Measurements from ENCODE around the gene ISCA2. TPM values are rescaled to one million over a fixed set of nuclear protein-coding genes. Genes with fewer than 3 reads are reported as not detected.
A peak's percentile ranks its signal among the peaks of the same experiment; 100 is the strongest.
"Not testable (repeated sequence)": the region's sequence is repeated elsewhere in the genome, so short reads cannot be mapped to it uniquely, and the experiment has no call there.

ISCA2 gene, protein sequence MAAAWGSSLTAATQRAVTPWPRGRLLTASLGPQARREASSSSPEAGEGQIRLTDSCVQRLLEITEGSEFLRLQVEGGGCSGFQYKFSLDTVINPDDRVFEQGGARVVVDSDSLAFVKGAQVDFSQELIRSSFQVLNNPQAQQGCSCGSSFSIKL
- total RNA-seq (2014; rRNA removed; shearing (Covaris generic)) (19.6 and 38.4 TPM in 2 replicates), total RNA-seq (2022) (46.2 and 50.0 TPM in 2 replicates), Bru-seq, nascent RNA (percentile 82 among the genes with signal in this experiment), BruChase-seq, experiment 1, labeled RNA remaining after a 6-hour chase (percentile 61 among the genes with signal in this experiment), BruChase-seq, experiment 2, labeled RNA remaining after a 2-hour chase (percentile 77 among the genes with signal in this experiment)
- long read RNA-seq, transcript ISCA2-203 (3 exons, 925 nt): minor isoform, 6 of 121 reads
- long read RNA-seq, transcript ISCA2-204 (4 exons, 2,626 nt): major isoform, 104 of 121 reads
- long read RNA-seq, partial matches to known transcripts: 2 of 121 reads
- long read RNA-seq, other reads (novel, unspliced or antisense): 9 of 121 reads

DNA sequence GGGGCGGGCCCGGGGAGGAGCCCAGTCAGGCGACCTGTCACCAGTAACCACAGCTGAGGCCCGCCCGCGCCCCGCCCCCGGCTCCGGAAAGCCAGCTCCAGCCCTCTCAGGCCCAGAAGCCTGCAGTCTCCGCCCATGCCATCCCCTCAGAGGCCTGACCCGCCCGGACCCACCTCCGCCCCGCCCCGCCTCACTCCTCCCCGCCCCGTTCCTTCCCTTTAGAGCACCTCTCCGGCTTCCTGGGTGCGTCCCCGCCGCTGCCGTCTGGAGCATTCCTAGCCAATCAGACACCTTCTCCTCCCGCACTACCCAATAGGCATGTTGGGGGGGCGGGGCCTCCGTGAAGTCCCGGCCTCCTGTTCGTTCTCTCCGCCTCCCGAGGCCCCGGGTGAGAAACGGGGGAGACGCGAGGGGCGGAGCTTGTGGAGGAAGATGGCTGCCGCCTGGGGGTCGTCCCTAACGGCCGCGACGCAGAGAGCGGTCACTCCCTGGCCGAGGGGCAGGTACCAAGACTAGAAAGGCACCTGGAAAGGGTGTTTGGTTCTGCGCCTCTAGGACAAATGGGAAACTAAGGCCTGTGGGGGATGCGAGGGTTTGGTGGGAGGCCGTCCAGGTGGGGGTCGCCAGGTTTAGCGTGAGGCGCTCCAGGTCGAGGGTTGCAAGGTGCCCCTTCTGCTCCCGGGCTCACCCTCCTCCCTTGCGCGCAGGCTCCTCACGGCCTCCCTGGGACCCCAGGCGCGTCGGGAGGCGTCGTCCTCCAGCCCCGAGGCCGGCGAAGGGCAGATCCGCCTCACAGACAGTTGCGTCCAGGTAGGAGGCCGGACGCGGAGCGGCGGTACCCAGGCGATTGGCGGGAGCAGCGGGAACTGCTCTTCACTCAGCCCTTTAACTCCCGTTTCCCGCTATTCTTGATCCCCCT lies at the start of gene ISCA2:
Gene ISCA2, plus strand, starts transcription at position 423 of the 919 bp plus-strand sequence. Its CDS starts 10 bp downstream, at position 433.
- H3K9me3 ChIP-seq (ENCODE audit: low read length): no peaks in the 10 kb centered on the region
- H3K4me2 ChIP-seq (ENCODE audit: low read length): peak within 1 kb of the TSS; percentile 97
- no peaks in the 10 kb centered on the region for H3K9me2 ChIP-seq (ENCODE audit: insufficient read depth, low read length)
- DNase-seq (ENCODE audit: low spot score): peak; percentile 99
- BruUV-seq (replicated peaks): no TSS peak
- H3K27ac ChIP-seq (ENCODE audit: low read depth, low read length, poor library complexity, severe bottlenecking): peak within 1 kb of the TSS; percentile 36
- intact Hi-C loops (cut with micrococcal nuclease; ENCODE audit: unreplicated experiment): loop anchor here (2.0 to 10.0 kb wide), 2 partner anchors 93 to 169 kb away; no protein-coding TSS in a partner anchor
- peak within 1 kb of the TSS; percentile 89 for H3K4me3 ChIP-seq (ENCODE audit: low read depth, low read length, poor library complexity, severe bottlenecking)
- peaks cover 43% of the 10 kb centered on the region for H3K4me1 ChIP-seq (ENCODE audit: insufficient read depth, low read length, poor library complexity, severe bottlenecking)
- ChIA-PET POLR2A (interaction anchor here (0.5 to 1.8 kb wide), 9 partner anchors 8 to 318 kb away, joined by 3 to 7 read pairs (median 4); no protein-coding TSS in a partner anchor), CTCF (ENCODE audit: unreplicated experiment) (no interaction called here)
- H2AFZ ChIP-seq (ENCODE audit: low read length): peak within 1 kb of the TSS; percentile 84
- no peaks in the 10 kb centered on the region for H4K20me1 ChIP-seq (ENCODE audit: insufficient read depth, low read length)
- H3K79me2 ChIP-seq (ENCODE audit: insufficient read depth, low read depth, low read length): peaks cover 10% of the 10 kb centered on the region; the same call in 1 of the 2 replicates
- H3K36me3 ChIP-seq (ENCODE audit: insufficient read depth, low read length): peaks cover 14% of the 10 kb centered on the region; the same call in 1 of the 2 replicates
- TF ChIP-seq EZH2phosphoT487 (IDR thresholded peaks at IDR 0.05; ENCODE audit: borderline replicate concordance, low read depth, low read length): no peak
- TF ChIP-seq CTCF (conservative IDR thresholded peaks at IDR 0.05; ENCODE audit: low read length): no peak

DNA sequence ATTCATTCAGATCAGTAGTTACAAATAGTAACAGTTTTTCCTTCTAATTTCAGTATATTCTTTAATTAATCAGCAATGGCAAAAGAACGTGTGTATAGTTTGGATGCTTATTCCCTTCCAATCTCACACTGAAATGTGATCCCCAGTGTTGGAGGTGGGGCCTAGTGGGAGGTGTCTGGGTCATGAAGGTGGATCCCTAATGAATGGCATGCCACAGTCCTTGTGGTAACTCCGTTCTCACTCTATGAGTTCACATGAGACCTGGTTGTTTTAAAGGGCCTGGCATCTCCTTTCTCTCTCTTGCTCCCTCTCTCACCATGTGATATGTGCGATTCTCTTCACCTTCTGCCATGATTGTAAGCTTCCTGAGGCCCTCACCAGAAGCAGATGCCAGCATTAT lies 48.7 kb upstream of the ISCA2 start:
- CTCF ChIA-PET (ENCODE audit: unreplicated experiment): no interaction called here
- Histone ChIP-seq H3K4me3 (ENCODE audit: low read depth, low read length, poor library complexity, severe bottlenecking) (no peak overlapping the region), H3K4me2 (ENCODE audit: low read length) (no peak overlapping the region), H3K4me1 (ENCODE audit: insufficient read depth, low read length, poor library complexity, severe bottlenecking) (no peaks in the 10 kb centered on the region), H3K9me3 (ENCODE audit: low read length) (no peaks in the 10 kb centered on the region), H3K27ac (ENCODE audit: low read depth, low read length, poor library complexity, severe bottlenecking) (no peak overlapping the region), H4K20me1 (ENCODE audit: insufficient read depth, low read length) (no peaks in the 10 kb centered on the region), H2AFZ (ENCODE audit: low read length) (no peak overlapping the region), H3K9me2 (ENCODE audit: insufficient read depth, low read length) (no peaks in the 10 kb centered on the region), H3K36me3 (ENCODE audit: insufficient read depth, low read length) (no peaks in the 10 kb centered on the region), H3K79me2 (ENCODE audit: insufficient read depth, low read depth, low read length) (no peaks in the 10 kb centered on the region)
- POLR2A ChIA-PET: no interaction called here
- no TSS peak for BruUV-seq (replicated peaks)
- intact Hi-C loops (cut with micrococcal nuclease; ENCODE audit: unreplicated experiment): no loop called here
- TF ChIP-seq CTCF (conservative IDR thresholded peaks at IDR 0.05; ENCODE audit: low read length): no peak
- no peak for TF ChIP-seq EZH2phosphoT487 (IDR thresholded peaks at IDR 0.05; ENCODE audit: borderline replicate concordance, low read depth, low read length)
- DNase-seq (ENCODE audit: low spot score): no peak

DNA sequence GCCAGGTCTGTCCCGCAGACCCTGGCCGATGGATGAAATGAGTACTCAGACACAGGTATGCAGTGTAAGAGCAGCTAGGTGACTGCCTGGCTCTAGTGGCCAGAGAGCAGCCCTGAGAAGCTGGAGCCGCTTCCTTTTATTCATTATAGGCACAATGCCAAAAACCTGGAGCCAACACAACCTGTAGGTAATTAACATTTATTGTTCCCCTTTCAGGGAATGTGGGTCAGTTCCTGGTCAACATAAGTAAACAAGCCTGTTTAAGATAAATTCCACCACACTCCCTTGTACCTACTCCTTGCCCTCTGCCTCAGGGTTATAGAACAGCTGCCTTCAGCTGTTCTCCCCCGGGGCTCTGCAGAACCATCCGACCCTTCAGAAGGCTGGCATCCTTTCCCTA lies 39.2 kb upstream of the ISCA2 start:
- H3K9me3 ChIP-seq (ENCODE audit: low read length); H3K4me2 ChIP-seq (ENCODE audit: low read length); H3K36me3 ChIP-seq (ENCODE audit: insufficient read depth, low read length); H3K9me2 ChIP-seq (ENCODE audit: insufficient read depth, low read length); CTCF ChIA-PET (ENCODE audit: unreplicated experiment); H4K20me1 ChIP-seq (ENCODE audit: insufficient read depth, low read length); BruUV-seq (replicated peaks); DNase-seq (ENCODE audit: low spot score); H2AFZ ChIP-seq (ENCODE audit: low read length); H3K4me1 ChIP-seq (ENCODE audit: insufficient read depth, low read length, poor library complexity, severe bottlenecking); H3K27ac ChIP-seq (ENCODE audit: low read depth, low read length, poor library complexity, severe bottlenecking); H3K79me2 ChIP-seq (ENCODE audit: insufficient read depth, low read depth, low read length); intact Hi-C loops (cut with micrococcal nuclease; ENCODE audit: unreplicated experiment); H3K4me3 ChIP-seq (ENCODE audit: low read depth, low read length, poor library complexity, severe bottlenecking): not testable (repeated sequence)
- POLR2A ChIA-PET: interaction anchor here (0.6 kb wide), 1 partner anchor 17 kb away, joined by 3 read pairs; no protein-coding TSS in a partner anchor

All from OCI-LY7 (cell line).